Neural cell (in vitro differentiated cells): ENCODE measurements around the gene CALHM4. TPM values are rescaled to one million over a fixed set of nuclear protein-coding genes. Genes with fewer than 3 reads are reported as not detected.

Experiments used
- H2AFZ ChIP-seq: fragments of 200-600, 300-800 bp; sonication (generic), shearing (Covaris generic); 2 replicates; pipeline ENCODE4 v1.6.0; 2014; ENCODE audit warnings: low read depth, mild to moderate bottlenecking, antibody characterized with exemption, low read length, moderate library complexity
- H3F3A ChIP-seq: fragments of 200-600 bp; shearing (Covaris generic); 2 replicates; pipeline ENCODE4 v1.6.1; 2016; ENCODE audit warnings: mild to moderate bottlenecking, moderate library complexity, mixed read lengths, antibody characterized with exemption, low read length; ENCODE audit not compliant: insufficient read depth, poor library complexity, severe bottlenecking
- H3K27ac ChIP-seq: fragments of 200-600, 300-800 bp; sonication (generic), shearing (Covaris generic); 2 replicates; pipeline ENCODE4 v1.5.1; 2014; ENCODE audit warnings: mild to moderate bottlenecking, low read length, moderate library complexity
- H3K27me3 ChIP-seq: fragments of 300-800, 200-600 bp; sonication (generic), shearing (Covaris generic); 2 replicates; pipeline ENCODE4 v1.6.0; 2014; ENCODE audit warnings: mild to moderate bottlenecking, low read depth, low read length, moderate library complexity; ENCODE audit not compliant: insufficient read depth
- H3K36me3 ChIP-seq: fragments of 300-800, 200-600 bp; sonication (generic), shearing (Covaris generic); 2 replicates; pipeline ENCODE4 v1.5.1; 2014; ENCODE audit warnings: mild to moderate bottlenecking, antibody characterized with exemption, low read length, moderate library complexity; ENCODE audit not compliant: insufficient read depth
- H3K4me2 ChIP-seq: fragments of 300-800, 200-600 bp; sonication (generic), shearing (Covaris generic); 2 replicates; pipeline ENCODE4 v1.6.0; 2014; ENCODE audit warnings: mild to moderate bottlenecking, low read length
- H3K4me3 ChIP-seq: fragments of 300-800, 200-600 bp; sonication (generic), shearing (Covaris generic); 2 replicates; pipeline ENCODE4 v1.5.1; 2014; ENCODE audit warnings: mild to moderate bottlenecking, low read length, moderate library complexity
- H3K79me2 ChIP-seq: fragments of 200-600 bp; shearing (Covaris generic); replicated peaks from 2 replicates; pipeline ENCODE4 v1.6.0; 2014; ENCODE audit warnings: mild to moderate bottlenecking, low read length, moderate library complexity; ENCODE audit not compliant: insufficient read depth
- H3K9ac ChIP-seq: fragments of 300-800, 200-600 bp; sonication (generic), shearing (Covaris generic); 2 replicates; pipeline ENCODE4 v1.6.1; 2016; ENCODE audit warnings: mild to moderate bottlenecking, low read length, mixed read lengths
- H3K9me2 ChIP-seq: fragments of 200-600 bp; shearing (Covaris generic); 2 replicates; pipeline ENCODE4 v1.6.1; 2016; ENCODE audit warnings: mild to moderate bottlenecking, low read length, mixed read lengths; ENCODE audit not compliant: insufficient read depth
- H3K9me3 ChIP-seq: fragments of 200-600, 300-800 bp; sonication (generic), shearing (Covaris generic); 2 replicates; pipeline ENCODE4 v1.6.1; 2016; ENCODE audit warnings: mild to moderate bottlenecking, mixed run types, low read length, moderate library complexity, mixed read lengths
- H4K20me1 ChIP-seq: fragments of 200-600 bp; shearing (Covaris generic); 2 replicates; pipeline ENCODE4 v1.6.1; 2016; ENCODE audit warnings: mild to moderate bottlenecking, mixed run types; ENCODE audit not compliant: insufficient read depth
- EP300 ChIP-seq: fragments of 450-650 bp; conservative IDR thresholded peaks from 2 replicates; pipeline ENCODE4 v1.6.1; 2014; ENCODE audit warnings: antibody characterized with exemption, mild to moderate bottlenecking, moderate library complexity; ENCODE audit not compliant: poor library complexity, severe bottlenecking
- EZH2 ChIP-seq: fragments of 200-600, 300-800 bp; shearing (Covaris generic), sonication (generic); IDR thresholded peaks from 2 replicates; pipeline ENCODE4 v1.6.1; 2014; ENCODE audit warnings: antibody characterized with exemption, low read length, borderline replicate concordance, mild to moderate bottlenecking; ENCODE audit not compliant: insufficient read depth, poor library complexity, severe bottlenecking
- MXI1 ChIP-seq: fragments of 450-650 bp; conservative IDR thresholded peaks from 2 replicates; pipeline ENCODE4 v1.6.1; 2014; ENCODE audit warnings: antibody characterized with exemption, mild to moderate bottlenecking; ENCODE audit not compliant: poor library complexity, severe bottlenecking
- POLR2AphosphoS5 ChIP-seq: IDR thresholded peaks from 2 replicates; pipeline ENCODE4 v1.6.1; 2012
- RAD21 ChIP-seq: fragments of 450-650 bp; conservative IDR thresholded peaks from 2 replicates; pipeline ENCODE4 v1.6.1; 2014; ENCODE audit warnings: antibody characterized with exemption, mild to moderate bottlenecking, moderate library complexity
- SMC3 ChIP-seq: fragments of 450-650 bp; conservative IDR thresholded peaks from 2 replicates; pipeline ENCODE4 v1.6.1; 2014; ENCODE audit warnings: antibody characterized with exemption, mild to moderate bottlenecking, moderate library complexity; ENCODE audit not compliant: poor library complexity
- TAF1 ChIP-seq: IDR thresholded peaks from 2 replicates; pipeline ENCODE4 v1.6.1; 2012; ENCODE audit warnings: low read depth
- polyA plus RNA-seq: library from polyadenylated mRNA; depleted of rRNA; stranded (reverse); fragments of >200 nt; gene quantifications from 2 replicates; pipeline ENCODE4 v1.2.3, GENCODE V29; 2014
- TF ChIP-seq, protein P1 (sequence below): fragments of 450-650 bp; IDR thresholded peaks from 2 replicates; pipeline ENCODE4 v1.5.1; 2014; ENCODE audit warnings: antibody characterized with exemption, mild to moderate bottlenecking, moderate library complexity; ENCODE audit not compliant: poor library complexity, severe bottlenecking
- TF ChIP-seq, protein P2 (sequence below): IDR thresholded peaks from 2 replicates; pipeline ENCODE4 v1.6.1; 2012; ENCODE audit warnings: borderline replicate concordance

CALHM4 gene
- polyA plus RNA-seq, 1 donor from 2014 or later: not detected

DNA sequence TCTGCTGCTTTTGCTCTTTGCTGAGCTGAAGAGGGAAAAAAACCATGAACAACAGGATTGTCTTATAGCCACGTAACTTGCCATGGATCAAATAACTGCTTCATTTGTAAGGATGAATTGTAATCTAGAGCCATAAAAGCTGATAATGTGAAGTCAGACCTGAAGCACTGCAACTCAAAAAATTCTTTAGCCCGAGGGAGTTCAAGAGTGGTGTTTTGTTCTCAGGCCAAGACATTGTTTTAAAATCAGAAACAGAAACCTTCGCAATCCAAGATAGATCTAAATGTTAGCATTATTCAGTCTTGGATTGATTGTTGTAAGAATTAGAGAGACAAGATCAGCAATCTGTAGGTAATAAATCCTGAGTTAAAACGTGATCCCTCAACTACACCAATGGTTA, 7.9 kb upstream of the CALHM4 start, which contains the start of gene TRAPPC3L:
TRAPPC3L (minus strand) TSS at position 34 of the 400 bp plus-strand sequence. CDS start 170 bp downstream, outside the sequence.
- no peaks in the 10 kb centered on the region for H3K9me2 ChIP-seq
- H2AFZ ChIP-seq: no peak within 1 kb of the TSS
- no peak within 1 kb of the TSS for H3K4me2 ChIP-seq
- H3K27me3 ChIP-seq: no peaks in the 10 kb centered on the region
- no peaks in the 10 kb centered on the region for H3K79me2 ChIP-seq
- H3K4me3 ChIP-seq: no peak within 1 kb of the TSS
- no peaks in the 10 kb centered on the region for H3K9me3 ChIP-seq
- TF ChIP-seq SMC3 (no peak), EZH2 (no peak), POLR2AphosphoS5 (no peak), MXI1 (no peak), RAD21 (no peak), TAF1 (no peak), EP300 (no peak)
- TF ChIP-seq, protein P1, sequence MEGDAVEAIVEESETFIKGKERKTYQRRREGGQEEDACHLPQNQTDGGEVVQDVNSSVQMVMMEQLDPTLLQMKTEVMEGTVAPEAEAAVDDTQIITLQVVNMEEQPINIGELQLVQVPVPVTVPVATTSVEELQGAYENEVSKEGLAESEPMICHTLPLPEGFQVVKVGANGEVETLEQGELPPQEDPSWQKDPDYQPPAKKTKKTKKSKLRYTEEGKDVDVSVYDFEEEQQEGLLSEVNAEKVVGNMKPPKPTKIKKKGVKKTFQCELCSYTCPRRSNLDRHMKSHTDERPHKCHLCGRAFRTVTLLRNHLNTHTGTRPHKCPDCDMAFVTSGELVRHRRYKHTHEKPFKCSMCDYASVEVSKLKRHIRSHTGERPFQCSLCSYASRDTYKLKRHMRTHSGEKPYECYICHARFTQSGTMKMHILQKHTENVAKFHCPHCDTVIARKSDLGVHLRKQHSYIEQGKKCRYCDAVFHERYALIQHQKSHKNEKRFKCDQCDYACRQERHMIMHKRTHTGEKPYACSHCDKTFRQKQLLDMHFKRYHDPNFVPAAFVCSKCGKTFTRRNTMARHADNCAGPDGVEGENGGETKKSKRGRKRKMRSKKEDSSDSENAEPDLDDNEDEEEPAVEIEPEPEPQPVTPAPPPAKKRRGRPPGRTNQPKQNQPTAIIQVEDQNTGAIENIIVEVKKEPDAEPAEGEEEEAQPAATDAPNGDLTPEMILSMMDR: no peak
- TF ChIP-seq, protein P2, sequence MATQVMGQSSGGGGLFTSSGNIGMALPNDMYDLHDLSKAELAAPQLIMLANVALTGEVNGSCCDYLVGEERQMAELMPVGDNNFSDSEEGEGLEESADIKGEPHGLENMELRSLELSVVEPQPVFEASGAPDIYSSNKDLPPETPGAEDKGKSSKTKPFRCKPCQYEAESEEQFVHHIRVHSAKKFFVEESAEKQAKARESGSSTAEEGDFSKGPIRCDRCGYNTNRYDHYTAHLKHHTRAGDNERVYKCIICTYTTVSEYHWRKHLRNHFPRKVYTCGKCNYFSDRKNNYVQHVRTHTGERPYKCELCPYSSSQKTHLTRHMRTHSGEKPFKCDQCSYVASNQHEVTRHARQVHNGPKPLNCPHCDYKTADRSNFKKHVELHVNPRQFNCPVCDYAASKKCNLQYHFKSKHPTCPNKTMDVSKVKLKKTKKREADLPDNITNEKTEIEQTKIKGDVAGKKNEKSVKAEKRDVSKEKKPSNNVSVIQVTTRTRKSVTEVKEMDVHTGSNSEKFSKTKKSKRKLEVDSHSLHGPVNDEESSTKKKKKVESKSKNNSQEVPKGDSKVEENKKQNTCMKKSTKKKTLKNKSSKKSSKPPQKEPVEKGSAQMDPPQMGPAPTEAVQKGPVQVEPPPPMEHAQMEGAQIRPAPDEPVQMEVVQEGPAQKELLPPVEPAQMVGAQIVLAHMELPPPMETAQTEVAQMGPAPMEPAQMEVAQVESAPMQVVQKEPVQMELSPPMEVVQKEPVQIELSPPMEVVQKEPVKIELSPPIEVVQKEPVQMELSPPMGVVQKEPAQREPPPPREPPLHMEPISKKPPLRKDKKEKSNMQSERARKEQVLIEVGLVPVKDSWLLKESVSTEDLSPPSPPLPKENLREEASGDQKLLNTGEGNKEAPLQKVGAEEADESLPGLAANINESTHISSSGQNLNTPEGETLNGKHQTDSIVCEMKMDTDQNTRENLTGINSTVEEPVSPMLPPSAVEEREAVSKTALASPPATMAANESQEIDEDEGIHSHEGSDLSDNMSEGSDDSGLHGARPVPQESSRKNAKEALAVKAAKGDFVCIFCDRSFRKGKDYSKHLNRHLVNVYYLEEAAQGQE: no peak
- no peak within 1 kb of the TSS for H3K9ac ChIP-seq
- H4K20me1 ChIP-seq: no peaks in the 10 kb centered on the region
- H3K36me3 ChIP-seq: no peaks in the 10 kb centered on the region
- H3K27ac ChIP-seq: no peak within 1 kb of the TSS
- no peaks in the 10 kb centered on the region for H3F3A ChIP-seq

DNA sequence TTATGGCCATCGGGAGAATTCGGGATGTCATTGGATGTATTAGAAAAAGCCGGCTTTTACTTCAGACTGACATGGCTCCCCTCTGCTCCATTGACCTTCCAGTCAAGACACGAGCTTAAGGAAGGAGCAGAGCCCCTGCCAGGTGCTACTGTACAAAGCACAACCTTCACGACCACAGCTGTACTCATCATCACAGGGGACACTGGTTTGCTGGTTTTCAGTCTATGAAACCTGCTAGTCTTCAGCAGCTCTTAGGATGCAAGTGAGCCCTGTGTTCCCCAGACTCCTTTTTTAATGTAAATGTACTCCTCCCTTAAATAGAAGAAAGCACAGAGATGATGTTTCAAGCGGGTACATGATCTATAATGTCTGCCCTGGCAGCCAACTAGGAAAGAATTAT, 6.2 kb upstream of the CALHM4 start:
- Histone ChIP-seq H2AFZ (no peak overlapping the region), H4K20me1 (no peaks in the 10 kb centered on the region), H3F3A (no peaks in the 10 kb centered on the region), H3K9me3 (no peaks in the 10 kb centered on the region), H3K9ac (no peak overlapping the region), H3K4me2 (no peak overlapping the region), H3K79me2 (no peaks in the 10 kb centered on the region), H3K27me3 (no peaks in the 10 kb centered on the region), H3K27ac (no peak overlapping the region), H3K36me3 (no peaks in the 10 kb centered on the region), H3K4me3 (no peak overlapping the region), H3K9me2 (no peaks in the 10 kb centered on the region)
- TF ChIP-seq TAF1: no peak

DNA sequence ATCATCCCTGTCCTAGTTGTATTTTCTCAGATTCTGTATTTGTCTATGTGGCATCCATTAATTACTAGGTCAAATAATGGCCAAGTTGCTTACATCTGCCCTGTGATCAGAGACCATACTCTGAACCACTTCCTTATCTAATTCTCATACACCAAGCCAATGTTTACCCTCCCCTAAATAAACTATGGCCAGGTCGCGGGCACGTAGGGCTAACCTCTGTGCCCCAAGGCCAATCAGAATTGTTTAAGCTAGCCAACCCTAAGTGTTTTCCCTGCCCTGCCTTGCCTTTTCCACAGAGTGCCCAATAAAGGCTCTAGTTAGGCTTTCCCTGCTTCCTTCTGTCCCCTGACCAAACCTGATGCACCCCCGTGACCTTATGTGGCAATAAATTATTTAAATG, 2.8 kb upstream of the CALHM4 start:
- Histone ChIP-seq H3K9ac (no peak overlapping the region), H2AFZ (no peak overlapping the region), H3K9me3 (no peaks in the 10 kb centered on the region), H3F3A (no peaks in the 10 kb centered on the region), H3K27me3 (no peaks in the 10 kb centered on the region), H3K36me3 (no peaks in the 10 kb centered on the region), H3K4me3 (no peak overlapping the region), H3K27ac (no peak overlapping the region), H4K20me1 (no peaks in the 10 kb centered on the region), H3K4me2 (no peak overlapping the region), H3K9me2 (no peaks in the 10 kb centered on the region), H3K79me2 (no peaks in the 10 kb centered on the region)
- no peak for TF ChIP-seq SMC3
